HCT116 (cell line): ENCODE measurements around the gene TRIM66.

Experiments used
- ELF1 ChIP-seq: IDR thresholded peaks from 2 replicates; pipeline ENCODE4 v1.6.1; 2012; ENCODE audit warnings: low read depth, borderline replicate concordance
- EZH2 ChIP-seq: fragments of 200-600 bp; sonication (generic); IDR thresholded peaks from 2 replicates; pipeline ENCODE4 v1.6.1; 2017; ENCODE audit warnings: antibody characterized with exemption, mixed run types
- REST ChIP-seq: IDR thresholded peaks from 2 replicates; pipeline ENCODE4 v1.6.1; 2012; ENCODE audit warnings: low read depth
- YY1 ChIP-seq: IDR thresholded peaks from 2 replicates; pipeline ENCODE4 v1.6.1; 2011; ENCODE audit warnings: low read length, low read depth, moderate library complexity, mild to moderate bottlenecking; ENCODE audit not compliant: insufficient replicate concordance; ENCODE audit errors: extremely low read depth
- TF ChIP-seq, protein P1 (sequence below), 3 experiments: fragments of 200-600 bp in 1 of 3; sonication (generic) in 1 of 3; IDR thresholded peaks in 2 of 3; conservative IDR thresholded peaks in 1 of 3; 2 replicates each; pipeline ENCODE4 v1.5.1; 2012 to 2017; ENCODE audit warnings: low read depth in 2 of 3, low read length in 2 of 3, antibody characterized with exemption in 1 of 3, borderline replicate concordance in 1 of 3, control low read depth in 1 of 3, mild to moderate bottlenecking in 1 of 3, mixed read lengths in 1 of 3, mixed run types in 1 of 3, moderate library complexity in 1 of 3; ENCODE audit not compliant: insufficient read depth in 1 of 3

GRCh38 chr11:8584511-8584910, 98.0 kb downstream of the TRIM66 start:
- TF ChIP-seq, protein P1, sequence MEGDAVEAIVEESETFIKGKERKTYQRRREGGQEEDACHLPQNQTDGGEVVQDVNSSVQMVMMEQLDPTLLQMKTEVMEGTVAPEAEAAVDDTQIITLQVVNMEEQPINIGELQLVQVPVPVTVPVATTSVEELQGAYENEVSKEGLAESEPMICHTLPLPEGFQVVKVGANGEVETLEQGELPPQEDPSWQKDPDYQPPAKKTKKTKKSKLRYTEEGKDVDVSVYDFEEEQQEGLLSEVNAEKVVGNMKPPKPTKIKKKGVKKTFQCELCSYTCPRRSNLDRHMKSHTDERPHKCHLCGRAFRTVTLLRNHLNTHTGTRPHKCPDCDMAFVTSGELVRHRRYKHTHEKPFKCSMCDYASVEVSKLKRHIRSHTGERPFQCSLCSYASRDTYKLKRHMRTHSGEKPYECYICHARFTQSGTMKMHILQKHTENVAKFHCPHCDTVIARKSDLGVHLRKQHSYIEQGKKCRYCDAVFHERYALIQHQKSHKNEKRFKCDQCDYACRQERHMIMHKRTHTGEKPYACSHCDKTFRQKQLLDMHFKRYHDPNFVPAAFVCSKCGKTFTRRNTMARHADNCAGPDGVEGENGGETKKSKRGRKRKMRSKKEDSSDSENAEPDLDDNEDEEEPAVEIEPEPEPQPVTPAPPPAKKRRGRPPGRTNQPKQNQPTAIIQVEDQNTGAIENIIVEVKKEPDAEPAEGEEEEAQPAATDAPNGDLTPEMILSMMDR (IDR thresholded peaks at IDR 0.05 in 2 of 3, conservative IDR thresholded peaks at IDR 0.05 in 1 of 3; ENCODE audit: borderline replicate concordance in 1 of 3, insufficient read depth in 1 of 3, low read depth in 2 of 3, low read length in 2 of 3) = no peak
- no peak for TF ChIP-seq EZH2
- no peak for TF ChIP-seq YY1
- no peak for TF ChIP-seq ELF1
- TF ChIP-seq REST = no peak
